ENCODE measurements around the gene GCSH.

GCSH gene

GRCh38 chr16:81041696-81042095 lies 54.5 kb downstream of the GCSH start:
- DNase-seq = no peak

GRCh38 chr16:81040842-81041241 lies 55.4 kb downstream of the GCSH start:
- DNase-seq = no peak

- DNase-seq = no peak
These were observed 56.1 kb downstream of the GCSH start for GRCh38 chr16:81040131-81040530.

- no peak for DNase-seq
These were observed 59.3 kb downstream of the GCSH start for GRCh38 chr16:81036751-81037350.

DNA sequence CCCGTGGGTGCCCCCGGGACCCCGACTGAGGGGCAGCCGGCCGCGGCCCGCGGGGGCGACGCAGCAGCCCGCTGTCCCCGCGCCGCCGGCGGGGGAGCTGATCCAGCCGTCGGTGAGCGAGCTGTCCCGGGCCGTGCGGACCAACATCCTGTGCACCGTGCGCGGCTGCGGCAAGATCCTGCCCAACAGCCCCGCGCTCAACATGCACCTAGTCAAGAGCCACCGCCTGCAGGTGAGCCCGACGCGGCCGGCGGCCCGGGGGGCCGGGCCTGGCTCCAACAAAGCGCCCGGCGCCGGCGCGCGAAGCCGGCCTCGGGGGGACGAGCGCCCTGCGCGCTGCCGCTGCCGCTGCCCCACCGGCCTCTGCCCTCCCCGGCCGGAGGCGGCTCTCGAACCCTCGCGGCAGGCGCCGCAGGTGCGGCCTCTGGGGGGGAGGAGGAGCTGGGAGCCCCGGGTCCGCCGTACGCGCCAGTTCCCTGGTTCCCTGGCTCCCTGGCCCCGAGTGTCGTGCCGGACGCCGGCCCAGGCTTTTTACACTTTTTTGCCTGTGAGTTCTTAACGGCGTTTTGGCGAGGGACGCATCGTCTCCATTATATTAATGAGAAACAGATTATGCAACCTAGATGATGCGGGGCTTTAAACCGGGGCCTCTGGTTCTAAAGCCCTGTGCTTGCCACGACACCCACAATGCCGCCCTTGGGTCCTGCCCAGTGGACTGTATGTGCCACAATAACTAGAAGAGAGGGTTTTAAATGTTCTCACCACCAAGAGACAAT lies 60.0 kb downstream of the GCSH start:
- peak; percentile 41 for DNase-seq

- DNase-seq = peak; percentile 89
These were observed 60.7 kb downstream of the GCSH start, which contains the start of gene ATMIN for GRCh38 chr16:81035398-81035974. ATMIN (plus strand) TSS chr16:81035842; CDS start chr16:81035871, 29 bp downstream.

Measured in femur (tissue), 1 donor.